SK-N-MC (cell line): ENCODE results near the gene CRTC1.

Source experiments
- EZH2 ChIP-seq: fragments of 200-600 bp; sonication (generic); IDR thresholded peaks from one replicate; pipeline ENCODE4 v1.6.1; 2017; ENCODE audit warnings: antibody characterized with exemption
- FOXP2 ChIP-seq: optimal IDR thresholded peaks from 2 replicates; pipeline ENCODE3; 2011; ENCODE audit warnings: mild to moderate bottlenecking, moderate library complexity; ENCODE audit not compliant: insufficient read depth; ENCODE audit errors: extremely low read length, control extremely low read depth
- POLR2AphosphoS5 ChIP-seq: IDR thresholded peaks from 2 replicates; pipeline ENCODE4 v1.6.1; 2012; ENCODE audit warnings: mild to moderate bottlenecking, low read depth, low read length, borderline replicate concordance

DNA sequence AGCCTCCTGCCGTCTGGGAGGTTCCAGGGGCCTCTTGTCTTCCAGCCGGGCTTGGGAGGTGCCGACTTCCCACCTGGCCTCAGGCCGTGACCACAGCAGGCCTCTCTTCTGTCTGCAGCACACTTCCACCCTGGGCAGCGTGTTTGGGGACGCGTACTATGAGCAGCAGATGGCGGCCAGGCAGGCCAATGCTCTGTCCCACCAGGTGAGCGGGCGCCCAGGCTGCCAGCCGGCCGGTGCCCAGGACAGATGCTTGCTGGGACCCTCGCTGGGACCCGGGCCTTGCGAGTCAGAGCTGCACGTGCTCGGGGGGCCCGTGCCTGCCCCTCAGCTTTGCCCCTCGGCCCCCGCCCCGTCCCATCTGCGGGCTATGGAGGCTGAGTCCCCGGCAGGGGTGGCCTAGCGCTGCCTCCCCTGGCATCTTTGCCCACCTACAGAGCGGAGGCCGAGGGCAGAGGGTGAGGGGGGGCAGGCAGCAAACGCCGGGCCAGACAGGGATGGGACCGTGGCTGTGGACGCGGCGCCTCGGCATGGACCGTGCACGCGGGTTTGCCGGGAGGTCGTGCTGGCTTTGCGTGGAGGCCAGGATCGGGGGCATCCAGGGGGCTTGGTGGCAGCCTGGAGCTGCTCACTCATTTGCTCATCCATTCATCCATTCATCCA, 91.4 kb downstream of the CRTC1 start:
- TF ChIP-seq EZH2 = no peak
- no peak for TF ChIP-seq POLR2AphosphoS5
- no peak for TF ChIP-seq FOXP2
